HG03520 (cell line): ENCODE results near the gene FCHO1.
"Not testable (repeated sequence)": the region's sequence is repeated elsewhere in the genome, so short reads cannot be mapped to it uniquely, and the experiment has no call there.

ENCODE experiments used
- ATAC-seq: cut with Tn5 transposase; IDR thresholded peaks from one replicate; pipeline ENCODE4 v1.9.1; 2021; ENCODE audit warnings: mild to moderate bottlenecking, moderate library complexity; ENCODE audit not compliant: unreplicated experiment

FCHO1 gene

DNA sequence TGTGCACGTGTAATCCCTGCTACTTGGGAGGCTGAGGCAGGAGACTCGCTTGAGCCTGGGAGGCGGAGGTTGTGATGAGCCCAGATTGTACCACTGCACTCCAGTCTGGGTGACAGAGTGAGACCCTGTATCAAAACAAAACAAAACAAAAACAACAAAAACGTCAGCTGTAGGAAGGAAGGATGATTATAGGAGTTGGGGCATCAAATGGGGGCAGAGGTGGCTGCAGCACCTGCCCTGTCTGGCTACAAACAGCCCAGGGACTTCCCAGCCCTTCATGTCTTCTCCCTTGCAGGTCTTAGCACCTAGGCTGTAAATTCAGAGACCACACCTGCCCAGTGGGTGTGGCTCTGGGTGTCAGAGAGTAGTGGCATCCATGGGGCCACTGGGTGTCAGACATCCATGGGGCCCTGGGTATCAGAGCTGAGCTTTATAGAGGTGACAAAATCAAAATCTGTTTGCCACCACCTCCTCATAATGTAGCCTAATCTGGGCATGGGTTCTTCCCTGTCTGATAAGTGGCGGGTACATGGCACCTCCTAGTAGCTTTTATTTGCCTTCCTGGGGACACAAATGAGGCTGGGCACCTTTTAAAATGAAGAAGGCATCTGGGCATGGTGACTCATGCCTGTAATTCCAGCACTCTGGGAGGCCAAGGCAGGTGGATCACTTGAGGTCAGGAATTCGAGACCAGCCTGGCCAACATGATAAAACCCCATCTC, 38.9 kb downstream of the FCHO1 start:
- ATAC-seq = no peak

DNA sequence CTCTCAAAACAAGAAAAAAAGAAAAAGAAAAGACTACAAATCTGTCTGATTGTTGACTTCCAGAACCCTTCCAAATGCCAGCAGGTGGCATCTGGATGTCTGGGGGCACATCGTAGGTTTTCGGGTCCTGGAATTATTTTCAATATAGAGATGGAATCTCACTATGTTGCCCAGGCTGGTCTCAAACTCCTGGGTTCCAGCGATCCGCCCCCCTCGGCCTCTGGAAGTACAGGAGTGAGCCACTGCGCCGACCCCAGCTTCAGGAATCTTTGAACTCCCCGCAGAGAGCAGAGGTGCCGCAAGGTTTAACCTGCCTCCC, 43.1 kb downstream of the FCHO1 start:
- ATAC-seq = no peak

DNA sequence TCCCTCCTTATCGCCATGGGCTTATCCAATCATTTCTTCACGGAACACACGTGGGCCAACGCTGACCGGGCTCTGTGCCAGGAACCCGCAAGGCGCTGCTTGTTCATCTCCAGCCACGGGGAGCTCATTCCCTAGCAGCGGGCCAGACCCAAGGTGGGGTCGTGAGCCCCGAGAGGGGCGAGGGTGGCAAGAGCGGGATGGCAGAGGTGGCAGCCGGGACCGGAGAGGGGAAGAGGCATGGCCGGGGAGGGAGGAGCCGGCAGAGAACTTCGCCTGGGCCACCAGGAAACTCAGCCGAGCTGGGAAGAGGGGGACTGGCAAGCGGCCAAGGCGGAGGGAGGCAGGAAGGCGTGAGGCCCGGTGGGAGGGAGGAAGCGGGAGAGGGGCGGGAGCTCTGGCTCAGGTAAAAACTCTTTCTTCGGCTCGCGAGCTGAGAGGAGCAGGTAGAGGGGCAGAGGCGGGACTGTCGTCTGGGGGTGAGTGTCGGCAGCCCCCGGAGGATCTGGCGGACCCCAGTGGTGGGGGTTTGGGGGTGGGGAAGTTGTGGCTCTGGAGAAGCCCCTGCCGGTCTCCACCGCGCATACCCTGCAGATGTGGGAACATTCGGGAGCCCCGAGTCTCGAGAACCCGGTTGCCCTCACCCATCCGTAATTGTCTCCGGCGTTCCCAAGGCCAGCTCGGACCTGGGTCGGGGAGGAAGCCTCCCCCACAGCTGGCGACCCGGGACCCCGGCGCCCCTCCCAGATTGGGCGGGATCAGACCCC, 43.6 kb downstream of the FCHO1 start, which contains the start of gene B3GNT3:
Gene B3GNT3 (plus strand): TSS at position 408 of the 764 bp plus-strand sequence. CDS start 12,670 bp downstream, outside the sequence.
- ATAC-seq = no peak

DNA sequence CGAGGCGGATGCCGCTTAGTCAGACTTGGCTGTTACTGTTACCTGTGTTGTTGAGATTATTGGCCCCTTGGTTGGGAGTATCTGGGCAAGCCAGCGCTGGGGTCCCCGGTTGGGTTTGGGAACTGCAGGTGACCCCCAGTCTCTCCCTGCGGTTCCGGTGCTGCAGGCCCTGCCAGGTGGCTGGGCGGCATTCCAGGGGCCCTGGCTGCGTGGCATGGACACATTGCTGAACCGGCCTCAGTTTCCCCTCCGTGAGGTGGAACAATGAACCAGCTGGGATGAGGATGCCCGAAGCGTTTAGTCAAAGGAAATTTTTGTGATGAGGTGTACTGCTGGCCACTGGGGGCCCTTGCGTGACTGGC, 44.2 kb downstream of the FCHO1 start:
- no peak for ATAC-seq

DNA sequence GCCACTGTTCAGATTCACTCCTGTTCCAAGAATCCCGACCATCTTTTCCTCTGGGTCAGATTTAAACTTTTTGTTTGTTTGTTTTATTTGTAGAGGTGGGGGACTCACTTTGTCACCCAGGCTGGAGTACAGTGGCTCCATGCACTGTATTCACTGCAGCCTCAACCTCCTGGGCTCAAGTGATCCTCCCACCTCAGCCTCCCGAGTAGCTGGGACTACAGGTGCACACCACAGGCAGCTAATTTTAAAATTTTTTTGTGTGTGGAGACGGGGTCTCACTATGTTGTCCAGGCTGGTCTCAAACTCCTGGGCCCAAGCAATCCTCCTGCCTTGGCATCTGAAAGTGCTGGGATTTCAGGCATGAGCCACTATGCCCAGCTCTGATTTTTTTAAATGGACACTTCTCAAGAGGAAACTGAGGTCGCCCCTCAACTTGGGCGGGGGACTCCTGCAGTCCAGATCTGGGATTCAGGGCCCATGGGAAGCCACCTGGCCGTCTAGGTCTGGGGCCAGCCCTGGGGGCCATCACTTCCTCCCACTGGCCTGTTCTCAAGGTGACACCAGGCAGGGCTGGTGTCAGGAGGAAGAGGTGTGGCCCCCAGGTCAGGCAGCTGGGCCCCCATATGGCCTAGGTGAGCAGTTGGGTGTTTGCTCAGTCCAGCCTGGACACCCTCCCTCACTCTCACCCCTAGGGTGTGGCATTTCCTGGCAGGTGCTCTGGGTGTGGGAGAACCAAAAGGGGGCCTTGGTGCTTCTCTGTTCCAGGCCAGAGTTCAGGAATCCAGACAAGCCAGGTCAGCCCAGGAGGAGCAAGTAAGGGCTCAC, 44.9 kb downstream of the FCHO1 start:
- no peak for ATAC-seq

DNA sequence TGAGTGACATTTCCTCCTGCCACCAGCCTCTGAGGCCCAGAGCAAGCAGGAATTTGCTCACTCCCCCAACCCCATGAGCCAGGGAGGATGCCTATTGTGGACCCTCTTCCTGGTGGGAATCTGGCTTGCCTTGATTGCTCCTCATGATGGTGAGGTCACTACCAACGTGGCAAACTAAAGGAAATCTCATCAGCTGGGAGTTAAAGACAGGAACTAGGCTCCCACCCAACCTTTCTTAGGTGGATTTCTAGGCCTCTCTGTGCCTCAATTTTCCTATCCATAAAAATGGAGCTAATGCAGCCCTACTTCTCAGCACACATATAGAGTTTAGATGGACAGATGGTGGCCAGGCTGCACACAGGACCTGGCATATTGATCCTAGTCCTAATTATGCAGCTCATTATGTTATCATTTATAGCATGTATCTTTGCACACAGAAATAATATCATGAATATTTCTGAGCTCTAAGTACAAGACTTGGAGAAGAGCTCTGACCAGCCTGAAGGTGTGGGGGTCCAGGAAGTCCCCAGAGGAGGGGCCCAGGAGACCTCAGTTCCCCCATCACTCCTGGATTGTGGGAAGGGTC, 45.7 kb downstream of the FCHO1 start:
- no peak for ATAC-seq

DNA sequence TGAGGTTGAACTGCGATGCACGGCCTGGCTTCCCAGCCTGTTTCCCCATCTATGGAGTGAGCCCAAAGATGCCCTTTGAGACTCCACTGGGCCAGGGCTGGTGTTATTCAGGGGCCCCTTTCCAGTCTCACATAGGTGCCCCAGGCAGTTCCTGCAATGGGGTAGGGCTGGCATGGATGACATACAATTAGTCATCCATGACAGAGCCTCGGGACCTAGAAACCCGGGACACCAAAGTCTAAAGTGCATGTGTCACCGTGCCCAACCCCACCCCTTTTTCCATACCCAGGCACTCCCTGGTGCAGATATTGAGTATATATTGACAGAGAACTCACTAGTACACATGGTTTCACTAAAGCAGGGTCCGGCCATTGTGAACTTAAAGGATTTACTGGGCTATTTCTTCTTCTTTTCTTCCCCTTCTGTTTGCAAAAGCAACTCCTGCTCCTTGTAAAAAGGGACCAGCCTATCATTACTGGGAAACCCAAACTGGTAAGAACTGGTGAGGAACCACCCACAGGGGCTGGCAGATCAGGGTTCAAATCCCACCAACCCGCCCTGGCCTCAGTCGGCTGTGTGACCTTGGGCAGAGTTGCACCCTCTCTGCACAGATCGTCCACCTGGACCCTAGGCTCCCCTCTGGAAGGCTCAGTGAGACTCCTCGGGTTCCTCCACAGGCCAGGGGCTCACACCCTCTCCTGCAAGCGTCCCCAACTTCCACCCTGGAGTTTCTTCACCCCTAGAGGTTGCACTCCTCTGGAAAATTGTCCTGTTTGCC, 46.3 kb downstream of the FCHO1 start:
- no peak for ATAC-seq

DNA sequence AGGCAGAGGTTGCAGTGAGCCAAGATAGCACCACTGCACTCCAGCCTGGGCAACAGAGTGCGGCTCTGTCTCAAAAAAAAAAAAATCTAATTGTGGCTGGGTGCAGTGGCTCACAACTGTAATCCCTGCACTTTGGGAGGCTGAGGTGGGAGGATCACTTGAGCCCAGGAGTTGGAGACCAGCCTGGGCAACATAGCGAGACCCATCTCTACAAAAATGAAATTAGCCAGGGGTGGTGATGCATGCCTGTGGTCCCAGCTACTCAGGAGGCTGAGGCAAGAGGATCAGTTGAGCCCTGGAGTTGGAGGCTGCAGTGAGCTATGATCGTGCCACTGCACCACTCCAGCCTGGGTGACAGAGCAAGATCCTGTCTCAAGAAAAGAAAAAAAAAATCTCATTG, 47.3 kb downstream of the FCHO1 start:
- not testable (repeated sequence) for ATAC-seq

DNA sequence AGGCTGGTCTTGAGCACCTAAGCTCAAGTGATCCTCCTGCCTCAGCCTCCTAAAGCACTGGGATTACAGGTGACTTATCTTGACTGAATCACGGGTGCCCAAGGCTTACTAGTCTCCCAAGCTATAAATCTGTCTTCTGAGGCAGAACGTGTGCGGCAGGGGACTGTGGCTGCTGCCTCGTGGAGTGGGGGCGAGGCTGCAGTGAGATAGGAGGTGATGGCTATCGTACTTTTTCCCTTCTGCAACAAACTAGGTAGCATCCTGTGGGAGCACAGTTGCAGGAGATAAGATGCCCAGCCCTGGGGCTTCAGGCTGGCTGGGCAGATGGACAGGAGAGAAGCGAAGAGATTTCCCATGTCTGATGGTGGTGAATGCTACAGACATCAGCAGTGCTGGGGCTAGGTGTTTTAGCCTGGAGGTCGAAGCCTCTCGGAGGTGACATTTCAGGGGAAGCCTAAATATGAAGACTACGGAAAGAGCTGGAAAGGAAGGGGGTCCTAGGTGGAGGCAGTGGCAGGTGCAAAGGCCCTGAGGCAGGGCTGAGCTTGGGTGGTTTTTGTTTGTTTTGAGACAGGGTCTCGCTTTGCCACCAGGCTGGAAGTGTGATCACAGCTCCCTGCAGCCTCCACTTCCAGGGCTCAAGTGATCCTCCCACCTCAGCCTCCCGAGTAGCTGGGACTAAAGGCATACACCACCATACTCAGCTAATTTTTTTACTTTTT, 51.0 kb downstream of the FCHO1 start:
- ATAC-seq = no peak

DNA sequence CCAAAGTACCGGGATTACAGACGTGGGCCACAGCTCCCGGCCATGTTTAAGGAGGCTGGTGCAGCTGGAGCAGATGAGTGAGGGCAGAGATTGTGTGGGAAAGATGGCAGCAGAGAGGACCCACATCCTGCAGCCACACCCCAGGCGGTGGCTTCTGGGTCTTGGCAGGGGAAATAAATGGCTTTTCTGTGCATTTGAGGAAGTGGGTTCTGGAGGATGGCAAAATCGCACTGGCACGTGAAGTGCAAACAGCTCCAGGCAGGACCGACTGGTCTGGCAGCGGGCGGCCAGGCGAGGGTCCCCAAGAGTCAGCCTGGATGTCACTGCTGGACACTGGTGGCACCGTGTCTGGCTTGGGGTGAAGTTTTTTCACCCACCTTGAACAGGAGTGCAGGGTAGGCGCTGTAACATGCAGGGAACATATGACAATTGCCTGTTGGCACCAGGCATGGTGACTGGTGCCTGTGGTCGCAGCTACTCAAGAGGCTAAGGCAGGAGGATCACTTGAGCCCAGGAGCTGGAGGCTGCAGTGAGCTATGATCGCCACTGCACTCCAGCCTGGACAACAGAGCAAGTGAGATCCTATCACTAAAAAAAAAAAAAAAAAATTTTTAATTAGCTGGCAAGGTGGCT, 52.1 kb downstream of the FCHO1 start:
- ATAC-seq = no peak

DNA sequence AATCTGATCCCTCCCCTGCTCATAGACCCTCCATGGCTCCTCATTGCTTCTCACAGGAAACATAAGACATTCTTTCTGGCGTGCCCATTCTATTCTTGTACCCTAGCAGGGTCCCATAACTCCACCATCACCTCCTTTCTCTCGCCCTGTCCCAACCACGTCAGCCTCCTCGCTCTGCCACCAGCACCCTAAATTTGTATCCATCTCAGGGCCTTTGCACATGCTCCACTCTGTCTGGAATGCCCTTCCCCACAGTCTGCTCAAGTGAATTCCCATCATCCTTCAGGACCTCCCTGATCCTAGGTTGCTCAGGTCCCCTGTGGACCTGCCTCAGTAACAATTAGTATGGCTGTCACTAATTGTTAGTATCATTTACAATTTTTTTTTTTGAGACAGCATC, 54.1 kb downstream of the FCHO1 start:
- no peak for ATAC-seq

DNA sequence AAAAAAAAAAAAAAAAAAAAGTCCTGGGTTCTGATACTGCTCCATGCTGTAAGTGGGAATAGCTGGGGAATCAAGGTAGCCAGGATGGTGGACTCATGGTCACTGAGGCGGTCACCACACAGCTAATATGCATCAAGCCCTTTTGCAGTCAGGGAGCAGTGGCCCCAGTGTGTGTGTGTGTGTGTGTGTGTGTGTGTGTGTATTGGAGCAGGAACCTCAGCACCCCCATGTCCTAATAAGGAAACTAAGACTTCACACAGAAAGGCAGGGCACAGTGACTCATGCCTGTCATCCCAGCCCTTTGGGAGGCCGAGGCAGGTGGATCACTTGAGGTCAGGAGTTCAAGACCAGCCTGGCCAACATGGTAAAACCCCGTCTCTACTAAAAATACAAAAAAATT, 55.7 kb downstream of the FCHO1 start:
- no peak for ATAC-seq

DNA sequence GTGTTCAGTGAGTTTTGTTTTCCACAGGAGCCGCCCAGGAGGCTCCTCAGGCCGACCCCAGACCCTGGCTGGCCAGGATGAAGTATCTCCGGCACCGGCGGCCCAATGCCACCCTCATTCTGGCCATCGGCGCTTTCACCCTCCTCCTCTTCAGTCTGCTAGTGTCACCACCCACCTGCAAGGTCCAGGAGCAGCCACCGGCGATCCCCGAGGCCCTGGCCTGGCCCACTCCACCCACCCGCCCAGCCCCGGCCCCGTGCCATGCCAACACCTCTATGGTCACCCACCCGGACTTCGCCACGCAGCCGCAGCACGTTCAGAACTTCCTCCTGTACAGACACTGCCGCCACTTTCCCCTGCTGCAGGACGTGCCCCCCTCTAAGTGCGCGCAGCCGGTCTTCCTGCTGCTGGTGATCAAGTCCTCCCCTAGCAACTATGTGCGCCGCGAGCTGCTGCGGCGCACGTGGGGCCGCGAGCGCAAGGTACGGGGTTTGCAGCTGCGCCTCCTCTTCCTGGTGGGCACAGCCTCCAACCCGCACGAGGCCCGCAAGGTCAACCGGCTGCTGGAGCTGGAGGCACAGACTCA, 56.5 kb downstream of the FCHO1 start:
- ATAC-seq = no peak

DNA sequence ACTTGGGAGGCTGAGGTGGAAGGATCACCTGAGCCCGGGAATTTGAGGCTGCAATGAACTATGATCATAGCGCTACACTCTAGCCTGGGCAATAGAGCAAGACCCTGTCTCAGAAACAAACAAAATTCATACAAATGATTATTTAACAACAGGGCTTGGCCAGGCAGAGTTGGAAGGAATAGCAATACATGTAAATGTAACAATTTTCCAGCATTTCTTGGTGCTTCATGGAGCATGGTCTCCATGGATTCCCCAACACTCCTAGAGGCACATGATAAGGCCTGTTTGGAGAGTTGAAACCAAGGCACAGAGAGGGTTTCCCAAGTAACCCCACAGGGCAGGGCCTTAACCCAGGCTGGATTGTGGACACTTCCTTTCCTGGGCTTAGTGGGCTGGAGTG, 59.8 kb downstream of the FCHO1 start:
- ATAC-seq = no peak

DNA sequence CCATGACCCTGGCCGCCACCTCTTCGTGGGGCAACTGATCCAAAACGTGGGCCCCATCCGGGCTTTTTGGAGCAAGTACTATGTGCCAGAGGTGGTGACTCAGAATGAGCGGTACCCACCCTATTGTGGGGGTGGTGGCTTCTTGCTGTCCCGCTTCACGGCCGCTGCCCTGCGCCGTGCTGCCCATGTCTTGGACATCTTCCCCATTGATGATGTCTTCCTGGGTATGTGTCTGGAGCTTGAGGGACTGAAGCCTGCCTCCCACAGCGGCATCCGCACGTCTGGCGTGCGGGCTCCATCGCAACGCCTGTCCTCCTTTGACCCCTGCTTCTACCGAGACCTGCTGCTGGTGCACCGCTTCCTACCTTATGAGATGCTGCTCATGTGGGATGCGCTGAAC, 60.4 kb downstream of the FCHO1 start:
- ATAC-seq = no peak

DNA sequence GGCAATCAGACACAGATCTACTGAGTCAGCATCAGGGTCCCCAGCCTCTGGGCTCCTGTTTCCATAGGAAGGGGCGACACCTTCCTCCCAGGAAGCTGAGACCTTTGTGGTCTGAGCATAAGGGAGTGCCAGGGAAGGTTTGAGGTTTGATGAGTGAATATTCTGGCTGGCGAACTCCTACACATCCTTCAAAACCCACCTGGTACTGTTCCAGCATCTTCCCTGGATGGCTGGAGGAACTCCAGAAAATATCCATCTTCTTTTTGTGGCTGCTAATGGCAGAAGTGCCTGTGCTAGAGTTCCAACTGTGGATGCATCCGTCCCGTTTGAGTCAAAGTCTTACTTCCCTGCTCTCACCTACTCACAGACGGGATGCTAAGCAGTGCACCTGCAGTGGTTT, 60.8 kb downstream of the FCHO1 start:
- ATAC-seq = no peak

DNA sequence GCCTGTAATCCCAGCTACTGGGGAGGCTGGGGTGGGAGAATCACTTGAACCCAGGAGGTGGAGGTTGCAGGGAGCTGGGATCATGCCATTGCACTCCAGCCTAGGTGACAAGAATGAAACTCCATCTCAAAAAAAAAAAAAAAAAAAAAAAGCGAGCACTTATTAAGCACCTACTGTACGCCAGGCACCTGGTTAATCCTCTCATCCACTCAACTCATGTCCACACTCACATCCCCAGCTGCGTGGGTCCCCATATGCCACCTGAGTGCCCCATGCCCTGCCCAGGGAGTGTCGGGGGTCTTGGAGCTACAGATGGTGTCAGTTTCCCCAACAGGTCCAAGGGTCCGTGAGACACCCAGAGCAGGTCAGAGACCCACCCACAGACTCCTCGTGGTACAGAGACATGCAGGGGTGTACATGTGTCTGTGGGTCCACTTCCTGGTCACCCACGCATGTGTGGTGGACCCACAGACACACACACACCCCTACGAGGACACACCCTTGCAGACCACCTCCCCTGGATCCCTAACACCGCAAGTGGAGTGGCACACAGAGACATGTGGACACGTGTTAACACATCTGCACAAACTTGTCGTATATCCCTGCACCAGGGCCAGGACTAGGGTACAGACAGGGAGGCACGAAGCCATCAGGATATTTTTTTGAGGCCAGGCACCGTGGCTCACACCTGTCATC, 66.5 kb downstream of the FCHO1 start:
- ATAC-seq = no peak

DNA sequence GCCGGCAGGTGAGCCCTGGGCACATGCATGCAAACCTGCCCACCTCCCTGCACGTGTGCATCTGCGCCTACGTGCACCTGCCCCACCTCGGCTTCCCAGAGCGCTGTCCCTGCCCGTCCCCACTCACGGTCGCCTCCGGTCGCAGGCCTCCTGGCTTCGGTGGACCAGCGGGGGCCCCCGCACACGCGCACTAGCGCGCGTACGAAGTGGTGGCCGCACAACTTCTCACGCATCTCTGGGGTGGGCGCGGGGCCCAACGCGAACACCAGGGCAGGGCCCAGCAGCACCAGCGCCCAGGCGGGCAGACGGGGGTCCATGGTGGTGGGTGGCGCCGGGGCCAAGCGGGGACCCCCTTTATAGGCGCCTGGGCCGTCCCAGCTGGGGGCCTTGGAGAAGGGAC, 69.9 kb downstream of the FCHO1 start, which contains the start of gene INSL3:
Gene INSL3 (minus strand): TSS at position 330 of the 400 bp plus-strand sequence. CDS start 13 bp downstream, at position 317.
- ATAC-seq = no peak
